Neuronal stem cell (in vitro differentiated cells): ENCODE measurements around the gene AGAP4.
"Not testable (repeated sequence)": the region's sequence is repeated elsewhere in the genome, so short reads cannot be mapped to it uniquely, and the experiment has no call there.

Source experiments
- DNase-seq: peaks from one replicate; pipeline ENCODE4 v3.0.0-alpha.2; 2013; ENCODE audit warnings: low spot score
- H2AFZ ChIP-seq: one replicate; pipeline ENCODE4 v1.6.1; 2013; ENCODE audit warnings: mild to moderate bottlenecking, low read length, inconsistent platforms
- H2AK5ac ChIP-seq: 2 replicates; pipeline ENCODE4 v1.6.1; 2013; ENCODE audit warnings: low read depth, mild to moderate bottlenecking, inconsistent platforms, low read length, moderate library complexity, mixed read lengths
- H2BK120ac ChIP-seq: 2 replicates; pipeline ENCODE4 v1.6.1; 2013; ENCODE audit warnings: low read depth, mild to moderate bottlenecking, inconsistent platforms, low read length, moderate library complexity, mixed read lengths
- H2BK12ac ChIP-seq: one replicate; pipeline ENCODE4 v1.6.1; 2013; ENCODE audit warnings: low read length, inconsistent platforms
- H2BK15ac ChIP-seq: 2 replicates; pipeline ENCODE4 v1.6.1; 2013; ENCODE audit warnings: mild to moderate bottlenecking, low read length, inconsistent platforms, mixed read lengths
- H2BK5ac ChIP-seq: one replicate; pipeline ENCODE4 v1.6.1; 2013; ENCODE audit warnings: inconsistent platforms, mild to moderate bottlenecking, low read length, moderate library complexity
- H3K14ac ChIP-seq: one replicate; pipeline ENCODE4 v1.6.1; 2013; ENCODE audit warnings: low read length, inconsistent platforms
- H3K18ac ChIP-seq: 2 replicates; pipeline ENCODE4 v1.6.1; 2013; ENCODE audit warnings: low read length, inconsistent platforms
- H3K23ac ChIP-seq: 2 replicates; pipeline ENCODE4 v1.6.1; 2013; ENCODE audit warnings: low read depth, mild to moderate bottlenecking, mixed read lengths, low read length, inconsistent platforms; ENCODE audit not compliant: poor library complexity
- H3K27ac ChIP-seq: replicated peaks from 3 replicates; pipeline ENCODE4 v1.5.1; 2013; ENCODE audit warnings: low read length, inconsistent platforms
- H3K27me3 ChIP-seq, 3 experiments: 2 replicates each; pipeline ENCODE4 v1.6.1; 2013; ENCODE audit warnings: low read length in 3 of 3, mild to moderate bottlenecking in 2 of 3, inconsistent platforms in 1 of 3, low read depth in 1 of 3, mixed read lengths in 1 of 3, moderate library complexity in 1 of 3; ENCODE audit not compliant: control insufficient read depth in 3 of 3, insufficient read depth in 3 of 3
- H3K36me3 ChIP-seq, 2 donors: replicated peaks in 1 of 2; 2 replicates each; pipeline ENCODE4 v1.6.1; 2013; ENCODE audit warnings: low read length in 2 of 2; ENCODE audit not compliant: control insufficient read depth in 2 of 2, insufficient read depth in 2 of 2
- H3K4ac ChIP-seq: 2 replicates; pipeline ENCODE4 v1.6.1; 2013; ENCODE audit warnings: inconsistent platforms, mild to moderate bottlenecking, low read length, moderate library complexity
- H3K4me1 ChIP-seq, 2 donors: 1 replicate in 1 of 2; 2 replicates in 1 of 2; pipeline ENCODE4 v1.6.1; 2013; ENCODE audit warnings: low read length in 2 of 2, low read depth in 1 of 2; ENCODE audit not compliant: control insufficient read depth in 2 of 2, insufficient read depth in 1 of 2
- H3K4me2 ChIP-seq: one replicate; pipeline ENCODE4 v1.6.1; 2013; ENCODE audit warnings: mild to moderate bottlenecking, low read length, inconsistent platforms; ENCODE audit not compliant: insufficient read depth, poor library complexity, severe bottlenecking
- H3K4me3 ChIP-seq, 2 donors: 2 replicates each; pipeline ENCODE4 v1.5.1; 2013; ENCODE audit warnings: low read length in 2 of 2, mild to moderate bottlenecking in 2 of 2, inconsistent platforms in 1 of 2, moderate library complexity in 1 of 2
- H3K79me1 ChIP-seq: one replicate; pipeline ENCODE4 v1.6.1; 2013; ENCODE audit warnings: low read depth, mild to moderate bottlenecking, inconsistent platforms, low read length, moderate library complexity
- H3K9ac ChIP-seq: one replicate; pipeline ENCODE4 v1.6.1; 2013; ENCODE audit warnings: mild to moderate bottlenecking, low read depth, low read length, inconsistent platforms; ENCODE audit not compliant: poor library complexity
- H3K9me3 ChIP-seq, 2 donors: replicated peaks in 1 of 2; 2 replicates each; pipeline versions ENCODE3 to v1.6.1; 2013; ENCODE audit warnings: low read length in 2 of 2, mild to moderate bottlenecking in 2 of 2, inconsistent platforms in 1 of 2, low read depth in 1 of 2, mixed read lengths in 1 of 2, moderate library complexity in 1 of 2; ENCODE audit not compliant: control insufficient read depth in 2 of 2, insufficient read depth in 1 of 2
- H4K8ac ChIP-seq: one replicate; pipeline ENCODE4 v1.6.1; 2013; ENCODE audit warnings: low read depth, mild to moderate bottlenecking, inconsistent platforms, low read length, moderate library complexity
- H4K91ac ChIP-seq: one replicate; pipeline ENCODE4 v1.6.1; 2013; ENCODE audit warnings: low read length, low read depth, mild to moderate bottlenecking, inconsistent platforms; ENCODE audit not compliant: poor library complexity
- WGBS, 2 donors: extraction: QIAGEN DNeasy Blood & Tissue Kit; methylation state at CpG; one replicate each; pipeline ENCODE4 v1.1.7; 2013; ENCODE audit warnings: missing lambda C conversion rate in 2 of 2, mixed read lengths in 1 of 2; ENCODE audit not compliant: insufficient read length in 2 of 2, insufficient replicate concordance in 1 of 2; ENCODE audit errors: extremely low coverage in 2 of 2; 5-methylcytosine and 5-hydroxymethylcytosine counted together

Gene AGAP4

DNA sequence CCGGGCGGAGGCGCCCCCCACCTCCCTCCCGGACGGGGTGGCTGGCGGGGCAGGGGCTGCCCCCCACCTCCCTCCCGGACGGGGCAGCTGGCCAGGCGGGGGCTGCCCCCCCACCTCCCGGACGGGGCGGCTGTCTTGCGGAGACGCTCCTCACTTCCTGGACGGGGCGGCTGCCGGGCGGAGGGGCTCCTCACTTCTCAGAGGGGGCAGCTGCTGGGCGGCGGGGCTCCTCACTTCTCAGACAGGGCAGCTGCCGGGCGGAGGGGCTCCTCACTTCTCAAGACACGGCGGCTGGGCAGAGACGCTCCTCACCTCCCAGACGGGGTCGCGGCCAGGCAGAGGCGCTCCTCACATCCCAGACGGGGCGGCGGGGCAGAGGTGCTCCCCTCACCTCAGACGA, 18.1 kb upstream of the AGAP4 start:
- not testable (repeated sequence) for H3K27ac ChIP-seq, H4K8ac ChIP-seq, H3K18ac ChIP-seq, H2BK12ac ChIP-seq, H3K79me1 ChIP-seq, H3K36me3 ChIP-seq, H3K4ac ChIP-seq, H4K91ac ChIP-seq, H3K27me3 ChIP-seq, H3K4me3 ChIP-seq, H3K9me3 ChIP-seq, H3K4me1 ChIP-seq, H2BK5ac ChIP-seq, H2AK5ac ChIP-seq, H3K23ac ChIP-seq, H3K14ac ChIP-seq, H3K9ac ChIP-seq, H2BK120ac ChIP-seq, H2AFZ ChIP-seq, DNase-seq, H3K4me2 ChIP-seq, H2BK15ac ChIP-seq
- no CpG with 5 or more reads among the region's 33 CpGs for WGBS, 2 donors

DNA sequence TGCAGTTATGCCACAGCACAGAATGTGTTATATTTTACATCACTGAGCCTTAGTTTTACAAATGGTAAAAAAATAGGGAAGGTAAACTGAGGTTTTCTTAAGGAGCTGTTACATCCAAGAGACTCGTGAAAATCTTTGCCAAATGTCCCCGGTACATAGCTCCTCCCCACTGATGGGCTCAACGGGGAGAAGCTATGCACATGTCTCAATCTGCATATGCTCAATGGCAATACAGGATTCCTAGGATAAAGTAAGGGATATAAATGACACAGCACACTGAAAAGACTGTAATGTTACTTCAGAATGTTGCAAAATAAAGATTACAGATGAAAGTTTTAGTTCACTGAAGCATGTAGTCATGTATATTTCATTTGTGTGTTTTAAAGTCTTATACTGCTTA, 17.0 kb upstream of the AGAP4 start:
- H3K79me1 ChIP-seq, result not testable (repeated sequence)
- WGBS, 2 donors, result no CpG with 5 or more reads among the region's 3 CpGs

DNA sequence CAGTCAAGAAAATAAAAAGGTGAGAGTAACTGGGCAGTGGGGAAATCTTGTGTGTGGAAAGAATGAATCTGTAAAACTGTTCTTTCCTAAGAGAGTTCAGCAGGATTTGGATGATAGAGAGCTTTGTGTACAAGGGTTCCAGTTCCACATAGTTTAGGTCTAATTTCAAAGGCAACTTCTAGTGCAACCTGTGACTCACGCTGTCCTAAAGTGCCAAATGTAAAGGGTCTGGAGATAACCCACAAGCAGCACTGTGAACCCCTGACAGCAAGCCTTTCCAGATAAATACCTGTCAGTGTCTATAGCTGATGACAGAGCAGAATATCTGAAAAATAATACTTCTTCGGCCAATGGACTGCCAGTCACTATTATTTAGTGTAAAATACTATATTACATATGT, 16.3 kb upstream of the AGAP4 start:
- not testable (repeated sequence) for H3K4ac ChIP-seq, H3K18ac ChIP-seq
- no CpG with 5 or more reads among the region's 2 CpGs for WGBS, 2 donors

More for the DNA sequence above, 17.0 kb upstream of the AGAP4 start:
- H3K23ac ChIP-seq, H3K4me1 ChIP-seq, H2AFZ ChIP-seq, H3K36me3 ChIP-seq, H3K4me2 ChIP-seq, H3K14ac ChIP-seq, DNase-seq, H2BK15ac ChIP-seq, H4K91ac ChIP-seq, H3K18ac ChIP-seq, H2BK5ac ChIP-seq, H2BK120ac ChIP-seq, H3K9me3 ChIP-seq, H3K27ac ChIP-seq, H3K4me3 ChIP-seq, H3K27me3 ChIP-seq, H2BK12ac ChIP-seq, H3K4ac ChIP-seq, H2AK5ac ChIP-seq, H3K9ac ChIP-seq, H4K8ac ChIP-seq: not testable (repeated sequence)

DNA sequence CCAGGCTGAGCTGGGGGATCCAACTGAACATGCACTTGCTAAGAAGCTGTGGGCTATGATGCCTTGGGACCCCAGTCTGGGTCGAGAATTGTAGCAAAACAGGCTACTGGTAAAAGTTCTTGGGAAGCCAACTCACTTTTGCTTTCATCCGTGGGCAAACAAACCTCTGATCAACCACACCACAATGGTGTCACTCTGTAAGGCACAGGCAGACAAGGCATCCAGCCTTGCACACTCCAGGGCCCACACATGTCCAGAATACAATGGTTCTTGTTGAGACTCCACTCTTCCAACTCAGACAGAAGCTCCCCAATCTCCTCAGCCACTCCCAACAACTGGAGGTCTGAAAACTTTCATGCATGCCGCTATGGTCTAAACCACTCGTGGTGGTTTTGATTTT, 10.6 kb upstream of the AGAP4 start:
- not testable (repeated sequence) for H3K9me3 ChIP-seq, DNase-seq, H3K4me3 ChIP-seq, H3K4me1 ChIP-seq, H4K8ac ChIP-seq, H3K14ac ChIP-seq, H2BK15ac ChIP-seq, H3K79me1 ChIP-seq, H3K36me3 ChIP-seq, H2BK12ac ChIP-seq, H2BK5ac ChIP-seq, H3K18ac ChIP-seq, H3K27ac ChIP-seq, H3K4ac ChIP-seq, H2BK120ac ChIP-seq, H3K23ac ChIP-seq, H2AFZ ChIP-seq, H3K4me2 ChIP-seq, H3K9ac ChIP-seq, H4K91ac ChIP-seq, H2AK5ac ChIP-seq, H3K27me3 ChIP-seq
- WGBS, 2 donors, result no CpG with 5 or more reads among the region's 4 CpGs

More for the DNA sequence above, 16.3 kb upstream of the AGAP4 start:
- H3K14ac ChIP-seq, H3K4me2 ChIP-seq, H3K9ac ChIP-seq, H3K79me1 ChIP-seq, H3K23ac ChIP-seq, H2BK15ac ChIP-seq, H3K27me3 ChIP-seq, H4K8ac ChIP-seq, H3K36me3 ChIP-seq, H2BK12ac ChIP-seq, H2AK5ac ChIP-seq, H4K91ac ChIP-seq, DNase-seq, H2BK120ac ChIP-seq, H3K4me1 ChIP-seq, H2BK5ac ChIP-seq, H2AFZ ChIP-seq, H3K9me3 ChIP-seq, H3K4me3 ChIP-seq, H3K27ac ChIP-seq: not testable (repeated sequence)
